SK-N-SH treated with all-trans-retinoic acid at 6 μM for 48 hours (cell line): ENCODE measurements around the gene APOF.

Source experiments
- ATAC-seq: fragments of 200-7000 bp; cut with Tn5 transposase; 3 replicates; pipeline ENCODE4 v1.9.1; 2020; ENCODE audit warnings: mild to moderate bottlenecking, moderate library complexity
- ARNTL ChIP-seq: fragments of 450-650 bp; formaldehyde crosslinking; IDR thresholded peaks from 2 replicates; pipeline ENCODE4 v1.5.0; 2020; ENCODE audit warnings: low read depth, mild to moderate bottlenecking, moderate library complexity, borderline replicate concordance
- BACH2 ChIP-seq: fragments of 250-450 bp; sonication (Bioruptor Pico); IDR thresholded peaks from 2 replicates; pipeline ENCODE4 v1.9.0; 2021; ENCODE audit warnings: mild to moderate bottlenecking, borderline replicate concordance
- CSDC2 ChIP-seq: fragments of 250-450 bp; sonication (Bioruptor Pico); IDR thresholded peaks from 2 replicates; pipeline ENCODE4 v1.5.0; 2020; ENCODE audit warnings: mild to moderate bottlenecking, moderate library complexity
- ESRRG ChIP-seq: fragments of 250-450 bp; sonication (Bioruptor Pico); IDR thresholded peaks from 2 replicates; pipeline ENCODE4 v1.6.1; 2021; ENCODE audit warnings: mild to moderate bottlenecking
- GLIS3 ChIP-seq: fragments of 250-450 bp; sonication (Bioruptor Pico); IDR thresholded peaks from 2 replicates; pipeline ENCODE4 v1.5.0; 2020; ENCODE audit warnings: mild to moderate bottlenecking, moderate library complexity
- ISL1 ChIP-seq: fragments of 250-450 bp; sonication (Bioruptor Pico); IDR thresholded peaks from 2 replicates; pipeline ENCODE4 v2.1.2; 2022; ENCODE audit warnings: mild to moderate bottlenecking, moderate library complexity
- OSR1 ChIP-seq: fragments of 250-450 bp; sonication (Bioruptor Pico); IDR thresholded peaks from 2 replicates; pipeline ENCODE4 v1.8.0; 2022; ENCODE audit warnings: moderate library complexity, mild to moderate bottlenecking, inconsistent platforms
- PATZ1 ChIP-seq: fragments of 250-450 bp; sonication (Bioruptor Pico); IDR thresholded peaks from 2 replicates; pipeline ENCODE4 v1.8.0; 2020; ENCODE audit warnings: mild to moderate bottlenecking, moderate library complexity, borderline replicate concordance
- PPARA ChIP-seq: fragments of 250-450 bp; sonication (Bioruptor Pico); IDR thresholded peaks from 2 replicates; pipeline ENCODE4 v1.5.0; 2020; ENCODE audit warnings: mild to moderate bottlenecking, borderline replicate concordance
- RARB ChIP-seq: fragments of 250-450 bp; sonication (Bioruptor Pico); IDR thresholded peaks from 2 replicates; pipeline ENCODE4 v1.8.0; 2021; ENCODE audit warnings: mild to moderate bottlenecking, moderate library complexity
- SNAI2 ChIP-seq: fragments of 250-450 bp; sonication (Bioruptor Pico); IDR thresholded peaks from 2 replicates; pipeline ENCODE4 v1.5.0; 2020; ENCODE audit warnings: mild to moderate bottlenecking, moderate library complexity
- TCF4 ChIP-seq: fragments of 250-450 bp; sonication (Bioruptor Pico); IDR thresholded peaks from 2 replicates; pipeline ENCODE4 v1.8.0; 2021; ENCODE audit warnings: mild to moderate bottlenecking, moderate library complexity, borderline replicate concordance
- TOX ChIP-seq: fragments of 250-450 bp; sonication (Bioruptor Pico); IDR thresholded peaks from 2 replicates; pipeline ENCODE4 v1.8.0; 2021; ENCODE audit warnings: mild to moderate bottlenecking, moderate library complexity, borderline replicate concordance
- ZC3H10 ChIP-seq: fragments of 250-450 bp; sonication (Bioruptor Pico); IDR thresholded peaks from 2 replicates; pipeline ENCODE4 v1.5.1; 2021; ENCODE audit warnings: mild to moderate bottlenecking, moderate library complexity
- ZFP3 ChIP-seq: fragments of 250-450 bp; sonication (Bioruptor Pico); IDR thresholded peaks from 2 replicates; pipeline ENCODE4 v1.5.0; 2020; ENCODE audit warnings: mild to moderate bottlenecking, moderate library complexity
- ZFP30 ChIP-seq: fragments of 450-650 bp; formaldehyde crosslinking; IDR thresholded peaks from 2 replicates; pipeline ENCODE4 v1.5.0; 2022; ENCODE audit warnings: mild to moderate bottlenecking, moderate library complexity
- ZNF565 ChIP-seq: fragments of 450-650 bp; formaldehyde crosslinking; conservative IDR thresholded peaks from 2 replicates; pipeline ENCODE4 v1.5.0; 2020; ENCODE audit warnings: low read depth, mild to moderate bottlenecking, moderate library complexity
- ZNF70 ChIP-seq: fragments of 450-650 bp; formaldehyde crosslinking; IDR thresholded peaks from 2 replicates; pipeline ENCODE4 v1.5.0; 2020; ENCODE audit warnings: mild to moderate bottlenecking, moderate library complexity
- ZNF8 ChIP-seq: fragments of 450-650 bp; formaldehyde crosslinking; IDR thresholded peaks from 2 replicates; pipeline ENCODE4 v1.5.0; 2020; ENCODE audit warnings: mild to moderate bottlenecking, moderate library complexity
- TF ChIP-seq, protein P1 (sequence below): fragments of 250-450 bp; sonication (Bioruptor Pico); IDR thresholded peaks from 2 replicates; pipeline ENCODE4 v1.5.1; 2020; ENCODE audit warnings: low read depth, mild to moderate bottlenecking, moderate library complexity
- TF ChIP-seq, protein P2 (sequence below): fragments of 250-450 bp; sonication (Bioruptor Pico); IDR thresholded peaks from 2 replicates; pipeline ENCODE4 v1.8.0; 2021; ENCODE audit warnings: low read depth, mild to moderate bottlenecking, moderate library complexity, borderline replicate concordance
- TF ChIP-seq, protein P3 (sequence below): fragments of 250-450 bp; sonication (Bioruptor Pico); IDR thresholded peaks from 2 replicates; pipeline ENCODE4 v1.5.1; 2021; ENCODE audit warnings: mild to moderate bottlenecking, moderate library complexity

APOF gene

GRCh38 chr12:56392331-56392730 lies 29.7 kb upstream of the APOF start:
- no peak for TF ChIP-seq ISL1 (CRISPR knock-in tag)
- no peak for TF ChIP-seq PATZ1 (CRISPR knock-in tag)
- TF ChIP-seq, protein P1, sequence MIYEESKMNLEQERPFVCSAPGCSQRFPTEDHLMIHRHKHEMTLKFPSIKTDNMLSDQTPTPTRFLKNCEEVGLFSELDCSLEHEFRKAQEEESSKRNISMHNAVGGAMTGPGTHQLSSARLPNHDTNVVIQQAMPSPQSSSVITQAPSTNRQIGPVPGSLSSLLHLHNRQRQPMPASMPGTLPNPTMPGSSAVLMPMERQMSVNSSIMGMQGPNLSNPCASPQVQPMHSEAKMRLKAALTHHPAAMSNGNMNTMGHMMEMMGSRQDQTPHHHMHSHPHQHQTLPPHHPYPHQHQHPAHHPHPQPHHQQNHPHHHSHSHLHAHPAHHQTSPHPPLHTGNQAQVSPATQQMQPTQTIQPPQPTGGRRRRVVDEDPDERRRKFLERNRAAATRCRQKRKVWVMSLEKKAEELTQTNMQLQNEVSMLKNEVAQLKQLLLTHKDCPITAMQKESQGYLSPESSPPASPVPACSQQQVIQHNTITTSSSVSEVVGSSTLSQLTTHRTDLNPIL (CRISPR knock-in tag): no peak
- TF ChIP-seq, protein P2, sequence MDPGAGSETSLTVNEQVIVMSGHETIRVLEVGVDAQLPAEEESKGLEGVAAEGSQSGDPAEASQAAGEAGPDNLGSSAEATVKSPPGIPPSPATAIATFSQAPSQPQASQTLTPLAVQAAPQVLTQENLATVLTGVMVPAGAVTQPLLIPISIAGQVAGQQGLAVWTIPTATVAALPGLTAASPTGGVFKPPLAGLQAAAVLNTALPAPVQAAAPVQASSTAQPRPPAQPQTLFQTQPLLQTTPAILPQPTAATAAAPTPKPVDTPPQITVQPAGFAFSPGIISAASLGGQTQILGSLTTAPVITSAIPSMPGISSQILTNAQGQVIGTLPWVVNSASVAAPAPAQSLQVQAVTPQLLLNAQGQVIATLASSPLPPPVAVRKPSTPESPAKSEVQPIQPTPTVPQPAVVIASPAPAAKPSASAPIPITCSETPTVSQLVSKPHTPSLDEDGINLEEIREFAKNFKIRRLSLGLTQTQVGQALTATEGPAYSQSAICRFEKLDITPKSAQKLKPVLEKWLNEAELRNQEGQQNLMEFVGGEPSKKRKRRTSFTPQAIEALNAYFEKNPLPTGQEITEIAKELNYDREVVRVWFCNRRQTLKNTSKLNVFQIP (CRISPR knock-in tag): no peak
- TF ChIP-seq ARNTL (CRISPR knock-in tag): no peak
- TF ChIP-seq ZFP30 (CRISPR knock-in tag): no peak
- TF ChIP-seq, protein P3, sequence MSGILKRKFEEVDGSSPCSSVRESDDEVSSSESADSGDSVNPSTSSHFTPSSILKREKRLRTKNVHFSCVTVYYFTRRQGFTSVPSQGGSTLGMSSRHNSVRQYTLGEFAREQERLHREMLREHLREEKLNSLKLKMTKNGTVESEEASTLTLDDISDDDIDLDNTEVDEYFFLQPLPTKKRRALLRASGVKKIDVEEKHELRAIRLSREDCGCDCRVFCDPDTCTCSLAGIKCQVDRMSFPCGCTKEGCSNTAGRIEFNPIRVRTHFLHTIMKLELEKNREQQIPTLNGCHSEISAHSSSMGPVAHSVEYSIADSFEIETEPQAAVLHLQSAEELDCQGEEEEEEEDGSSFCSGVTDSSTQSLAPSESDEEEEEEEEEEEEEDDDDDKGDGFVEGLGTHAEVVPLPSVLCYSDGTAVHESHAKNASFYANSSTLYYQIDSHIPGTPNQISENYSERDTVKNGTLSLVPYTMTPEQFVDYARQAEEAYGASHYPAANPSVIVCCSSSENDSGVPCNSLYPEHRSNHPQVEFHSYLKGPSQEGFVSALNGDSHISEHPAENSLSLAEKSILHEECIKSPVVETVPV (CRISPR knock-in tag): no peak
- no peak for TF ChIP-seq ZC3H10 (CRISPR knock-in tag)
- no peak for TF ChIP-seq RARB (CRISPR knock-in tag)
- TF ChIP-seq ZNF8: no peak
- no peak for TF ChIP-seq TCF4
- ATAC-seq: no peak

DNA sequence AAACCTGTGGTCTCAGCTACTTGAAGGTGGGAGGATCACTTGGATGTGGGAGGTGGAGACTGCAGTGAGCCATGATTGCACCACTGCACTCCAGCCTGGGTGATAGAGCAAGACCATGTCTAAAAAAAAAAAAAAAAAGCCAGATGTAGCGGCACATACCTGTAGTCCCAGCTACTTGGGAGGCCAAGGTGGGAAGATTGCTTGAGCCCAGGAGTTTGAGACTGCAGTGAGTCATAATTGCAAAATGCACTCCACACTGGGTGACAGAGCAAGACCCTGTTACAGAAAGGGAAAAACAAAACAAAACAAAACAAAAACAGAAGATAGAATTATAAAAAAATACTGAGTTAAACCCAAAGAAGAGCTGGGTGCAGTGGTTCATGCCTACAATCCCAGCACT lies 29.1 kb upstream of the APOF start:
- TF ChIP-seq CSDC2 (no peak), GLIS3 (no peak), ZFP3 (CRISPR knock-in tag) (no peak), TCF4 (no peak), SNAI2 (CRISPR knock-in tag) (no peak), TOX (CRISPR knock-in tag) (no peak)
- TF ChIP-seq, protein P3 (CRISPR knock-in tag): no peak
- ATAC-seq: no peak

GRCh38 chr12:56389412-56389811 lies 26.8 kb upstream of the APOF start:
- TF ChIP-seq ZC3H10 (CRISPR knock-in tag): no peak
- TF ChIP-seq ZNF70: no peak
- TF ChIP-seq CSDC2: no peak
- no peak for TF ChIP-seq BACH2 (CRISPR knock-in tag)
- TF ChIP-seq ESRRG (CRISPR knock-in tag): no peak
- no peak for TF ChIP-seq TCF4
- no peak for TF ChIP-seq OSR1
- no peak for TF ChIP-seq ZNF565 (CRISPR knock-in tag)
- no peak for TF ChIP-seq ZFP30 (CRISPR knock-in tag)
- no peak for TF ChIP-seq ZNF8
- no peak for TF ChIP-seq PPARA
- no peak for TF ChIP-seq PATZ1 (CRISPR knock-in tag)
- no peak for TF ChIP-seq TOX (CRISPR knock-in tag)
- TF ChIP-seq RARB (CRISPR knock-in tag): no peak
- no peak for ATAC-seq
